HG03469 (cell line): ENCODE results near the gene NPL.

Experiments
- ATAC-seq: cut with Tn5 transposase; IDR thresholded peaks from one replicate; pipeline ENCODE4 v1.9.1; 2021; ENCODE audit warnings: mild to moderate bottlenecking, moderate library complexity, moderate number of reproducible peaks; ENCODE audit not compliant: unreplicated experiment

NPL gene

GRCh38 chr1:182789138-182790076 lies at the start of gene NPL:
NPL (plus strand) TSS chr1:182789773; CDS start chr1:182794372, 4,599 bp downstream.
- ATAC-seq: peak; percentile 70

GRCh38 chr1:182740120-182740519 lies 49.5 kb upstream of the NPL start:
- no peak for ATAC-seq

- ATAC-seq: no peak
Measured at GRCh38 chr1:182742780-182743179, 46.8 kb upstream of the NPL start.

- ATAC-seq: no peak
Measured at GRCh38 chr1:182752077-182752988, 37.2 kb upstream of the NPL start.

GRCh38 chr1:182754087-182754486 lies 35.5 kb upstream of the NPL start:
- ATAC-seq: no peak

GRCh38 chr1:182754543-182755314 lies 34.8 kb upstream of the NPL start:
- ATAC-seq: no peak

GRCh38 chr1:182755632-182756031 lies 33.9 kb upstream of the NPL start:
- no peak for ATAC-seq

GRCh38 chr1:182756423-182756822 lies 33.1 kb upstream of the NPL start:
- no peak for ATAC-seq

GRCh38 chr1:182761396-182762395 lies 27.9 kb upstream of the NPL start:
- ATAC-seq: no peak

GRCh38 chr1:182762536-182762935 lies 27.0 kb upstream of the NPL start:
- ATAC-seq: no peak

- ATAC-seq: no peak
Measured at GRCh38 chr1:182764029-182764727, 25.4 kb upstream of the NPL start.

GRCh38 chr1:182765391-182765790 lies 24.2 kb upstream of the NPL start:
- ATAC-seq: no peak

- no peak for ATAC-seq
Measured at GRCh38 chr1:182766050-182766449, 23.5 kb upstream of the NPL start.

GRCh38 chr1:182766881-182767645 lies 22.5 kb upstream of the NPL start:
- ATAC-seq: no peak

- ATAC-seq: no peak
Measured at GRCh38 chr1:182768963-182769362, 20.6 kb upstream of the NPL start.

- no peak for ATAC-seq
Measured at GRCh38 chr1:182770232-182770631, 19.3 kb upstream of the NPL start.

GRCh38 chr1:182771187-182771984 lies 18.2 kb upstream of the NPL start:
- no peak for ATAC-seq
